HG03457 (cell line): ENCODE data around the gene NCS1.

Experiments
- ATAC-seq: cut with Tn5 transposase; IDR thresholded peaks from one replicate; pipeline ENCODE4 v1.9.1; 2021; ENCODE audit warnings: moderate number of reproducible peaks; ENCODE audit not compliant: unreplicated experiment

The NCS1 gene

GRCh38 chr9:130284690-130285089, 112.5 kb downstream of the NCS1 start:
- no peak for ATAC-seq

GRCh38 chr9:130285271-130285670, 113.1 kb downstream of the NCS1 start:
- no peak for ATAC-seq

- no peak for ATAC-seq
These were observed 114.0 kb downstream of the NCS1 start for GRCh38 chr9:130286072-130286770.
